CMK (cell line): ENCODE results near the gene PEX11G.
"Not testable (repeated sequence)": the region's sequence is repeated elsewhere in the genome, so short reads cannot be mapped to it uniquely, and the experiment has no call there.

ENCODE experiments used
- DNase-seq: peaks from one replicate; pipeline ENCODE4 v3.0.0-alpha.2; 2010; ENCODE audit warnings: low read depth

The PEX11G gene

GRCh38 chr19:7467009-7467989, 21.5 kb downstream of the PEX11G start:
- DNase-seq, result no peak

GRCh38 chr19:7463575-7463974, 25.3 kb downstream of the PEX11G start:
- no peak for DNase-seq

- no peak for DNase-seq
These were observed 26.8 kb downstream of the PEX11G start for GRCh38 chr19:7461841-7462629.

- no peak for DNase-seq
These were observed 28.3 kb downstream of the PEX11G start for GRCh38 chr19:7460562-7460966.

GRCh38 chr19:7459773-7460172, 29.1 kb downstream of the PEX11G start:
- DNase-seq, result no peak

GRCh38 chr19:7458675-7459074, 30.2 kb downstream of the PEX11G start:
- DNase-seq, result no peak

- no peak for DNase-seq
These were observed 31.8 kb downstream of the PEX11G start for GRCh38 chr19:7456964-7457541.

GRCh38 chr19:7455600-7456296, 33.1 kb downstream of the PEX11G start:
- DNase-seq, result no peak

GRCh38 chr19:7454998-7455397, 33.8 kb downstream of the PEX11G start:
- no peak for DNase-seq

GRCh38 chr19:7450243-7451223, 38.3 kb downstream of the PEX11G start:
- peak; percentile 64 for DNase-seq

GRCh38 chr19:7449391-7450070, 39.3 kb downstream of the PEX11G start:
- DNase-seq, result not testable (repeated sequence)

GRCh38 chr19:7447648-7448047, 41.2 kb downstream of the PEX11G start:
- no peak for DNase-seq

- DNase-seq, result no peak
These were observed 43.7 kb downstream of the PEX11G start for GRCh38 chr19:7445104-7445503.

GRCh38 chr19:7444042-7444441, 44.8 kb downstream of the PEX11G start:
- DNase-seq, result no peak

GRCh38 chr19:7442423-7442822, 46.4 kb downstream of the PEX11G start:
- no peak for DNase-seq

GRCh38 chr19:7441468-7442146, 47.2 kb downstream of the PEX11G start:
- no peak for DNase-seq

- no peak for DNase-seq
These were observed 48.5 kb downstream of the PEX11G start for GRCh38 chr19:7440188-7440975.

- no peak for DNase-seq
These were observed 53.2 kb downstream of the PEX11G start for GRCh38 chr19:7435586-7435985.

- DNase-seq, result no peak
These were observed 54.4 kb downstream of the PEX11G start for GRCh38 chr19:7434391-7434790.
